Measurements from ENCODE around the gene ABCG2.
"Not testable (repeated sequence)": the region's sequence is repeated elsewhere in the genome, so short reads cannot be mapped to it uniquely, and the experiment has no call there.

ABCG2 gene

GRCh38 chr4:88130544-88131305, 27.7 kb downstream of the ABCG2 start:
- TF ChIP-seq, protein P1, sequence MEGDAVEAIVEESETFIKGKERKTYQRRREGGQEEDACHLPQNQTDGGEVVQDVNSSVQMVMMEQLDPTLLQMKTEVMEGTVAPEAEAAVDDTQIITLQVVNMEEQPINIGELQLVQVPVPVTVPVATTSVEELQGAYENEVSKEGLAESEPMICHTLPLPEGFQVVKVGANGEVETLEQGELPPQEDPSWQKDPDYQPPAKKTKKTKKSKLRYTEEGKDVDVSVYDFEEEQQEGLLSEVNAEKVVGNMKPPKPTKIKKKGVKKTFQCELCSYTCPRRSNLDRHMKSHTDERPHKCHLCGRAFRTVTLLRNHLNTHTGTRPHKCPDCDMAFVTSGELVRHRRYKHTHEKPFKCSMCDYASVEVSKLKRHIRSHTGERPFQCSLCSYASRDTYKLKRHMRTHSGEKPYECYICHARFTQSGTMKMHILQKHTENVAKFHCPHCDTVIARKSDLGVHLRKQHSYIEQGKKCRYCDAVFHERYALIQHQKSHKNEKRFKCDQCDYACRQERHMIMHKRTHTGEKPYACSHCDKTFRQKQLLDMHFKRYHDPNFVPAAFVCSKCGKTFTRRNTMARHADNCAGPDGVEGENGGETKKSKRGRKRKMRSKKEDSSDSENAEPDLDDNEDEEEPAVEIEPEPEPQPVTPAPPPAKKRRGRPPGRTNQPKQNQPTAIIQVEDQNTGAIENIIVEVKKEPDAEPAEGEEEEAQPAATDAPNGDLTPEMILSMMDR (IDR thresholded peaks at IDR 0.05): no peak
- no peaks in the 10 kb centered on the region for H3K9me3 ChIP-seq (ENCODE audit: control insufficient read depth, low read length)
- H3K4me2 ChIP-seq (ENCODE audit: low read length): no peak overlapping the region
- H3K27me3 ChIP-seq (ENCODE audit: control insufficient read depth, insufficient read depth, low read length): no peaks in the 10 kb centered on the region
- H2AFZ ChIP-seq: no peak overlapping the region
- H3K4me3 ChIP-seq (ENCODE audit: low read depth, low read length): no peak overlapping the region
- H3K4me1 ChIP-seq: no peaks in the 10 kb centered on the region
- H3K36me3 ChIP-seq (ENCODE audit: control insufficient read depth, insufficient read depth, low read length): no peaks in the 10 kb centered on the region
- H3K27ac ChIP-seq: no peak overlapping the region
- H3K79me2 ChIP-seq: no peaks in the 10 kb centered on the region
- no peak overlapping the region for H3K9ac ChIP-seq

DNA sequence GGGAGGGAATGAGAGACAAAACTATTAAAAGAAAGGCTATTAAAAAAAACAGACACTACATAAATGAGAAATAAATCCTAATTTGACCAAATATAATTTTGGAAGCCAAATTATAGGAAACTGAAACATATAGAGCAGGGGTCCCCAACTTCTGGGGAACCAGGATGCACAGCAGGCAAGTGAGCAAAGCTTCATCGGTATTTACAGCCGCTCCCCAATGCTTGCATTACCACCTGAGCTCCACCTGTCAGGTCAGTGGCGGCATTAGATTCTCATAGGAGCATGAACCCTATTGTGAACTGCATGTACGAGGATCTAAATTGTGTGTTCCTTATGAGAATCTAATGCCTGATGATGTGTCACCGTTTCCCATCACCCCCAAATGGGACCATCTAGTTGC, 28.4 kb downstream of the ABCG2 start:
- Histone ChIP-seq H3K9me3 (ENCODE audit: control insufficient read depth, low read length) (no peaks in the 10 kb centered on the region), H2AFZ (no peak overlapping the region), H3K4me1 (no peaks in the 10 kb centered on the region), H3K79me2 (no peaks in the 10 kb centered on the region), H3K4me2 (ENCODE audit: low read length) (no peak overlapping the region), H3K27me3 (ENCODE audit: control insufficient read depth, insufficient read depth, low read length) (no peaks in the 10 kb centered on the region), H3K9ac (no peak overlapping the region), H3K27ac (no peak overlapping the region), H3K36me3 (ENCODE audit: control insufficient read depth, insufficient read depth, low read length) (no peaks in the 10 kb centered on the region), H3K4me3 (ENCODE audit: low read depth, low read length) (no peak overlapping the region)
- TF ChIP-seq, protein P1 (IDR thresholded peaks at IDR 0.05): no peak

- not testable (repeated sequence) for H3K4me3 ChIP-seq (ENCODE audit: low read depth, low read length); H3K9me3 ChIP-seq (ENCODE audit: control insufficient read depth, low read length); H3K4me1 ChIP-seq; H3K27me3 ChIP-seq (ENCODE audit: control insufficient read depth, insufficient read depth, low read length); H3K36me3 ChIP-seq (ENCODE audit: control insufficient read depth, insufficient read depth, low read length); H3K9ac ChIP-seq; H3K4me2 ChIP-seq (ENCODE audit: low read length); H3K27ac ChIP-seq; H3K79me2 ChIP-seq; H2AFZ ChIP-seq
Observed at GRCh38 chr4:88122260-88122659, 36.2 kb downstream of the ABCG2 start.

DNA sequence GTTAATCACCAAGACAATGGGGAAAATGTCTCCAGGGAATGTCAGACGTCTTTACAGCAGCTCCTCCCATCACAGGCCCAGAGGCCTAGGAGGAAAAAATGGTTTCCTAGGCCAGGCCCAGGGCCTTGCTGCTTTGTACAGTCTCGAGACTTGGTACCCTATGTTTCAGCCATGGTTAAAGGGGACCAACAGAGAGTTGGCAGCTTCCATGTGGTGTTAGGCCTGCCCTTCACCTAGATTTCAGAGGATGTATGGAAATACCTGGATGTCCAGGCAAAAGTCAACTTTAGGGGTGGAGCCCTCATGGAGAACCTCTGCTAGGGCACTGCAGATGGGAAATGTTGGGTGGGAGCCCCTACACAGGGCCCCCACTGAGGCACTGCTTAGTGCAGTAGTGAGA, 38.5 kb downstream of the ABCG2 start:
- Histone ChIP-seq H3K4me3 (ENCODE audit: low read depth, low read length) (no peak overlapping the region), H3K4me1 (no peaks in the 10 kb centered on the region), H3K9me3 (ENCODE audit: control insufficient read depth, low read length) (no peaks in the 10 kb centered on the region), H3K79me2 (no peaks in the 10 kb centered on the region), H3K27me3 (ENCODE audit: control insufficient read depth, insufficient read depth, low read length) (no peaks in the 10 kb centered on the region), H3K4me2 (ENCODE audit: low read length) (no peak overlapping the region), H3K27ac (no peak overlapping the region), H3K9ac (no peak overlapping the region), H2AFZ (no peak overlapping the region), H3K36me3 (ENCODE audit: control insufficient read depth, insufficient read depth, low read length) (no peaks in the 10 kb centered on the region)
- TF ChIP-seq, protein P1 (IDR thresholded peaks at IDR 0.05): no peak

DNA sequence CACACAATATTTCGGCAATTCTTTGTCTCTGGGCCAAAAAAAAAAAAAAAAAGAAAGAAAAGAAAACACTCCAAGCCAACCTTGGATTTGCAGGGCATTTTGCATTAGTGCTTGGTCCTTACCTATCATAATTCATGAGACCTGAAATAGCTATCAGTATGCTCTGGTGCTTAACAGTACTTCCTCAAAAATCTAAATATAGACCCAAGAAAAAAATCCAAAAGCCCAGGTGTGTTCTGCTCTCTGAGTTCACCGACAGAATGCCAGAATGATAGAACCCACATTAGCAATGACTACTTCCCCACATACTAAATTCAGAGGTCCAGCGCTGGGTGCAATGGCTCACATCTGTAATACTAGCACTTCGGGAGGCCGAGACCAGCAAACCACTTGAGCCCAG, 42.9 kb downstream of the ABCG2 start:
- no peak overlapping the region for H2AFZ ChIP-seq
- no peak overlapping the region for H3K4me3 ChIP-seq (ENCODE audit: low read depth, low read length)
- H3K4me1 ChIP-seq: no peaks in the 10 kb centered on the region
- no peak overlapping the region for H3K9ac ChIP-seq
- no peaks in the 10 kb centered on the region for H3K9me3 ChIP-seq (ENCODE audit: control insufficient read depth, low read length)
- no peaks in the 10 kb centered on the region for H3K27me3 ChIP-seq (ENCODE audit: control insufficient read depth, insufficient read depth, low read length)
- H3K4me2 ChIP-seq (ENCODE audit: low read length): no peak overlapping the region
- H3K79me2 ChIP-seq: no peaks in the 10 kb centered on the region
- no peak overlapping the region for H3K27ac ChIP-seq
- no peaks in the 10 kb centered on the region for H3K36me3 ChIP-seq (ENCODE audit: control insufficient read depth, insufficient read depth, low read length)
- TF ChIP-seq, protein P1 (IDR thresholded peaks at IDR 0.05): no peak

All from parathyroid adenoma (tissue), 2 donors.